Astrocyte (in vitro differentiated cells and primary cell): Measurements from ENCODE around the gene ASB7. TPM values are rescaled to one million over a fixed set of nuclear protein-coding genes. Genes with fewer than 3 reads are reported as not detected.

ENCODE experiments used
- DNase-seq: peaks from one replicate; pipeline ENCODE4 v3.0.0-alpha.2; 2010; ENCODE audit warnings: low read depth
- FAIRE-seq: peaks from 2 replicates; lab custom pipeline; 2011; peaks lifted over from hg19 to GRCh38; lab: Jason Lieb, UNC
- H2AFZ ChIP-seq: 2 replicates; pipeline ENCODE4 v1.6.0; 2012; ENCODE audit warnings: low read depth, low read length, inconsistent platforms
- H3K27ac ChIP-seq: 2 replicates; pipeline ENCODE4 v1.5.1; 2011; ENCODE audit warnings: low read depth, low read length, inconsistent platforms
- H3K27me3 ChIP-seq: 2 replicates; pipeline ENCODE4 v1.6.0; 2011; ENCODE audit warnings: low read length, inconsistent platforms; ENCODE audit not compliant: insufficient read depth
- H3K36me3 ChIP-seq: 2 replicates; pipeline ENCODE4 v1.5.1; 2011; ENCODE audit warnings: low read length, inconsistent platforms; ENCODE audit not compliant: insufficient read depth
- H3K4me1 ChIP-seq: 2 replicates; pipeline ENCODE4 v1.5.1; 2011; ENCODE audit warnings: low read length, inconsistent platforms; ENCODE audit not compliant: insufficient read depth
- H3K4me2 ChIP-seq: 2 replicates; pipeline ENCODE4 v1.6.0; 2012; ENCODE audit warnings: low read length, inconsistent platforms
- H3K4me3 ChIP-seq: 2 replicates; pipeline ENCODE4 v1.5.1; 2011; ENCODE audit warnings: low read depth, mild to moderate bottlenecking, low read length, inconsistent platforms; ENCODE audit not compliant: insufficient read depth
- H3K79me2 ChIP-seq: 2 replicates; pipeline ENCODE4 v1.6.0; 2012; ENCODE audit warnings: mild to moderate bottlenecking, low read length, inconsistent platforms; ENCODE audit not compliant: insufficient read depth
- H3K9ac ChIP-seq: 2 replicates; pipeline ENCODE4 v1.6.0; 2012; ENCODE audit warnings: mild to moderate bottlenecking, low read length, inconsistent platforms
- H3K9me3 ChIP-seq: 2 replicates; pipeline ENCODE4 v1.5.1; 2012; ENCODE audit warnings: low read depth, mild to moderate bottlenecking, low read length, inconsistent platforms; ENCODE audit not compliant: insufficient read depth
- H4K20me1 ChIP-seq: 2 replicates; pipeline ENCODE4 v1.6.0; 2012; ENCODE audit warnings: low read length, inconsistent platforms; ENCODE audit not compliant: insufficient read depth
- H3K27ac Mint-ChIP-seq: one replicate; pipeline ENCODE4 v1.8.0; 2021; ENCODE audit warnings: mild to moderate bottlenecking, mixed read lengths; ENCODE audit not compliant: unreplicated experiment
- H3K27me3 Mint-ChIP-seq: one replicate; pipeline ENCODE4 v1.8.0; 2021; ENCODE audit warnings: low read depth, mixed read lengths; ENCODE audit not compliant: unreplicated experiment
- H3K36me3 Mint-ChIP-seq: one replicate; pipeline ENCODE4 v1.8.0; 2021; ENCODE audit warnings: low read depth, mixed read lengths; ENCODE audit not compliant: unreplicated experiment
- H3K4me1 Mint-ChIP-seq: one replicate; pipeline ENCODE4 v1.8.0; 2021; ENCODE audit warnings: low read depth, mixed read lengths; ENCODE audit not compliant: unreplicated experiment
- H3K4me3 Mint-ChIP-seq: one replicate; pipeline ENCODE4 v1.8.0; 2021; ENCODE audit warnings: mild to moderate bottlenecking, moderate library complexity, mixed read lengths; ENCODE audit not compliant: unreplicated experiment
- H3K9me3 Mint-ChIP-seq: one replicate; pipeline ENCODE4 v1.8.0; 2021; ENCODE audit warnings: mild to moderate bottlenecking, mixed read lengths; ENCODE audit not compliant: unreplicated experiment
- EZH2 ChIP-seq: IDR thresholded peaks from 2 replicates; pipeline ENCODE4 v1.6.1; 2012; ENCODE audit warnings: mild to moderate bottlenecking, low read length, inconsistent platforms; ENCODE audit not compliant: insufficient read depth
- total RNA-seq: library from RNA; stranded (reverse); gene quantifications from 2 replicates; pipeline ENCODE4 v1.2.1, GENCODE V29; 2021
- TF ChIP-seq, protein P1 (sequence below): IDR thresholded peaks from 2 replicates; pipeline ENCODE4 v1.5.1; 2011; ENCODE audit warnings: low read depth, mild to moderate bottlenecking, inconsistent platforms, low read length, moderate library complexity; ENCODE audit not compliant: insufficient read depth

ASB7 gene
- total RNA-seq, 1 donor from 2014 or later, result 14.4 TPM

GRCh38 chr15:100570275-100570674 is 32.1 kb upstream of the ASB7 start:
- Mint-ChIP-seq H3K27ac (no peak overlapping the region), H3K4me1 (no peaks in the 10 kb centered on the region), H3K36me3 (peaks cover 1% of the 10 kb centered on the region), H3K27me3 (no peaks in the 10 kb centered on the region), H3K4me3 (no peak overlapping the region), H3K9me3 (no peaks in the 10 kb centered on the region)
- Histone ChIP-seq H3K27me3 (no peaks in the 10 kb centered on the region), H3K27ac (no peak overlapping the region), H3K36me3 (peaks cover 5% of the 10 kb centered on the region), H3K79me2 (no peaks in the 10 kb centered on the region), H3K4me1 (no peaks in the 10 kb centered on the region), H3K4me2 (no peak overlapping the region), H3K9ac (no peak overlapping the region), H2AFZ (no peak overlapping the region), H4K20me1 (no peaks in the 10 kb centered on the region), H3K9me3 (no peaks in the 10 kb centered on the region), H3K4me3 (no peak overlapping the region)
- DNase-seq (no peak), FAIRE-seq (no peak)
- TF ChIP-seq EZH2, result no peak
- TF ChIP-seq, protein P1, sequence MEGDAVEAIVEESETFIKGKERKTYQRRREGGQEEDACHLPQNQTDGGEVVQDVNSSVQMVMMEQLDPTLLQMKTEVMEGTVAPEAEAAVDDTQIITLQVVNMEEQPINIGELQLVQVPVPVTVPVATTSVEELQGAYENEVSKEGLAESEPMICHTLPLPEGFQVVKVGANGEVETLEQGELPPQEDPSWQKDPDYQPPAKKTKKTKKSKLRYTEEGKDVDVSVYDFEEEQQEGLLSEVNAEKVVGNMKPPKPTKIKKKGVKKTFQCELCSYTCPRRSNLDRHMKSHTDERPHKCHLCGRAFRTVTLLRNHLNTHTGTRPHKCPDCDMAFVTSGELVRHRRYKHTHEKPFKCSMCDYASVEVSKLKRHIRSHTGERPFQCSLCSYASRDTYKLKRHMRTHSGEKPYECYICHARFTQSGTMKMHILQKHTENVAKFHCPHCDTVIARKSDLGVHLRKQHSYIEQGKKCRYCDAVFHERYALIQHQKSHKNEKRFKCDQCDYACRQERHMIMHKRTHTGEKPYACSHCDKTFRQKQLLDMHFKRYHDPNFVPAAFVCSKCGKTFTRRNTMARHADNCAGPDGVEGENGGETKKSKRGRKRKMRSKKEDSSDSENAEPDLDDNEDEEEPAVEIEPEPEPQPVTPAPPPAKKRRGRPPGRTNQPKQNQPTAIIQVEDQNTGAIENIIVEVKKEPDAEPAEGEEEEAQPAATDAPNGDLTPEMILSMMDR, result no peak

- Histone ChIP-seq H3K9me3 (no peaks in the 10 kb centered on the region), H4K20me1 (no peaks in the 10 kb centered on the region), H3K4me1 (no peaks in the 10 kb centered on the region), H2AFZ (no peak overlapping the region), H3K27me3 (no peaks in the 10 kb centered on the region), H3K27ac (no peak overlapping the region), H3K4me3 (no peak overlapping the region), H3K79me2 (no peaks in the 10 kb centered on the region), H3K4me2 (no peak overlapping the region), H3K9ac (no peak overlapping the region), H3K36me3 (peaks cover 5% of the 10 kb centered on the region)
- no peak for TF ChIP-seq EZH2
- TF ChIP-seq, protein P1, result no peak
- H3K4me3 Mint-ChIP-seq, result no peak overlapping the region
- no peaks in the 10 kb centered on the region for H3K4me1 Mint-ChIP-seq
- peaks cover 1% of the 10 kb centered on the region for H3K36me3 Mint-ChIP-seq
- H3K27ac Mint-ChIP-seq, result no peak overlapping the region
- no peaks in the 10 kb centered on the region for H3K27me3 Mint-ChIP-seq
- no peaks in the 10 kb centered on the region for H3K9me3 Mint-ChIP-seq
- FAIRE-seq (no peak), DNase-seq (no peak)
Measured at GRCh38 chr15:100570735-100571313, 31.6 kb upstream of the ASB7 start.

GRCh38 chr15:100571592-100572167 is 30.7 kb upstream of the ASB7 start:
- FAIRE-seq (no peak), DNase-seq (no peak)
- TF ChIP-seq, protein P1, result no peak
- TF ChIP-seq EZH2, result no peak
- no peaks in the 10 kb centered on the region for H3K9me3 Mint-ChIP-seq
- H3K79me2 ChIP-seq, result no peaks in the 10 kb centered on the region
- no peaks in the 10 kb centered on the region for H3K4me1 Mint-ChIP-seq
- no peaks in the 10 kb centered on the region for H4K20me1 ChIP-seq
- H3K9me3 ChIP-seq, result no peaks in the 10 kb centered on the region
- H3K27ac Mint-ChIP-seq, result no peak overlapping the region
- no peak overlapping the region for H3K4me3 Mint-ChIP-seq
- no peaks in the 10 kb centered on the region for H3K27me3 ChIP-seq
- H3K36me3 ChIP-seq, result peaks cover 5% of the 10 kb centered on the region
- H3K36me3 Mint-ChIP-seq, result peaks cover 1% of the 10 kb centered on the region
- no peak overlapping the region for H3K4me2 ChIP-seq
- H3K27me3 Mint-ChIP-seq, result no peaks in the 10 kb centered on the region
- H3K27ac ChIP-seq, result no peak overlapping the region
- H3K9ac ChIP-seq, result no peak overlapping the region
- no peak overlapping the region for H3K4me3 ChIP-seq
- H3K4me1 ChIP-seq, result no peaks in the 10 kb centered on the region
- H2AFZ ChIP-seq, result no peak overlapping the region
